Measurements from ENCODE around the gene CLIP2.
"Not testable (repeated sequence)": the region's sequence is repeated elsewhere in the genome, so short reads cannot be mapped to it uniquely, and the experiment has no call there.

The CLIP2 gene

DNA sequence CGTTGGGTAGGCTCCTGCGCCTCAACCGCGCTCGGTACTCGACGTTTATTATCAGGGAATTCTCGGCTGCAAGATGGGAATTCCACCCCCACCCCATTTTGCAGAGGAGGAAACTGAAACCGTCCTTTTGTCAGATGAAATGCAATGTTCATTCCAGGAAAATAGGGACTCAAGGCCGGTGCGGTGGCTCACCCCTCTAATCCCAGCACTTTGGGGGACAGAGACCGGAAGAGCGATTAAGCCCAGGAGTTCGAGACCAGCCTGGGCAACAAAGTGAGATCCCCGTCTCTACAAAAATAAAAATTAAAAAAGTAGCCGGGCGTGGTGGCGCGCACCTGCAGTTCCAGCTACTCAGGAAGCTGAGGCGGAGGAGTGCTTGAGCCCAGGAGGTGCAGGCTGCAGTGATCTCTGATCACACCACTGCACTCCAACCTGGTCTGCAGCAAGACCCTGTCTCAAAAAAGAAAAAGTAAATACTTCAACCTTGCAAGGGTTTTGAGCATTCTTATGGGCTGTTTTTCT is 34.3 kb upstream of the CLIP2 start:
- peak overlapping the region; percentile 70 to 97 (median 83) for H3K9ac ChIP-seq (ENCODE audit: low read length in 5 of 5)
- H3K4me1 ChIP-seq (ENCODE audit: control insufficient read depth in 5 of 5, insufficient read depth in 5 of 5, low read length in 5 of 5): peaks cover 0 to 38% (median 27%) of the 10 kb centered on the region in 5 donors
- H3K9me3 ChIP-seq (ENCODE audit: control insufficient read depth in 5 of 5, low read length in 5 of 5): no peaks in the 10 kb centered on the region
- peak overlapping the region; percentile 94 for H3K27ac ChIP-seq (ENCODE audit: low read depth, low read length)
- H3K4me3 ChIP-seq (ENCODE audit: low read depth in 1 of 5, low read length in 5 of 5): peak overlapping the region; percentile 83 to 92 (median 86)
- H3K27me3 ChIP-seq (ENCODE audit: control insufficient read depth in 5 of 5, insufficient read depth in 4 of 5, low read length in 5 of 5): no peaks in the 10 kb centered on the region
- peaks cover 0 to 12% (median 9%) of the 10 kb centered on the region in 5 donors for H3K36me3 ChIP-seq (ENCODE audit: control insufficient read depth in 5 of 5, insufficient read depth in 5 of 5, low read length in 5 of 5)

DNA sequence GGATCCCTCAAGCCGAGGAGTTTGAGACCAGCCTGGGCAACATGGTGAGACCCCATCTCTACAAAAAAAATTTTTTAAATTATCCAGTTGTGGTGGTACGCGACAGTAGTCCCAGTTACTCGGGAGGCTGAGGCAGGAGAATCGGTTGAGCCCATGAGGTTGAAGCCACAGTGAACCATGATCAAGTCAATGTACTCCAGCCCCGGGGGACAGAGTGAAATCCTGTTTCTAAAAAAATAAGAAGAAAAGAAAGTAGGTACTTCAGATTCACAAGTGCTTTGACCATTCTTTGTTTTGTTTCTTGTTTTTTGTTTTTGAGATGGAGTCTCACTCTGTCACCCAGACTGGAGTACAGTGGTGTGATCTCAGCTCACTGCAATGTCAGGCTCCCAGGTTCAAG is 33.7 kb upstream of the CLIP2 start:
- Histone ChIP-seq H3K27ac (ENCODE audit: low read depth, low read length) (peak overlapping the region; percentile 94), H3K4me1 (ENCODE audit: control insufficient read depth in 5 of 5, insufficient read depth in 5 of 5, low read length in 5 of 5) (peaks cover 0 to 38% (median 27%) of the 10 kb centered on the region in 5 donors), H3K4me3 (ENCODE audit: low read depth in 1 of 5, low read length in 5 of 5) (peak overlapping the region in 2 of 5 donors; percentile 83 to 84), H3K9ac (ENCODE audit: low read length in 5 of 5) (peak overlapping the region in 1 of 5 donors; percentile 70)
- not testable (repeated sequence) for H3K36me3 ChIP-seq (ENCODE audit: control insufficient read depth in 5 of 5, insufficient read depth in 5 of 5, low read length in 5 of 5); H3K27me3 ChIP-seq (ENCODE audit: control insufficient read depth in 5 of 5, insufficient read depth in 4 of 5, low read length in 5 of 5); H3K9me3 ChIP-seq (ENCODE audit: control insufficient read depth in 5 of 5, low read length in 5 of 5)

DNA sequence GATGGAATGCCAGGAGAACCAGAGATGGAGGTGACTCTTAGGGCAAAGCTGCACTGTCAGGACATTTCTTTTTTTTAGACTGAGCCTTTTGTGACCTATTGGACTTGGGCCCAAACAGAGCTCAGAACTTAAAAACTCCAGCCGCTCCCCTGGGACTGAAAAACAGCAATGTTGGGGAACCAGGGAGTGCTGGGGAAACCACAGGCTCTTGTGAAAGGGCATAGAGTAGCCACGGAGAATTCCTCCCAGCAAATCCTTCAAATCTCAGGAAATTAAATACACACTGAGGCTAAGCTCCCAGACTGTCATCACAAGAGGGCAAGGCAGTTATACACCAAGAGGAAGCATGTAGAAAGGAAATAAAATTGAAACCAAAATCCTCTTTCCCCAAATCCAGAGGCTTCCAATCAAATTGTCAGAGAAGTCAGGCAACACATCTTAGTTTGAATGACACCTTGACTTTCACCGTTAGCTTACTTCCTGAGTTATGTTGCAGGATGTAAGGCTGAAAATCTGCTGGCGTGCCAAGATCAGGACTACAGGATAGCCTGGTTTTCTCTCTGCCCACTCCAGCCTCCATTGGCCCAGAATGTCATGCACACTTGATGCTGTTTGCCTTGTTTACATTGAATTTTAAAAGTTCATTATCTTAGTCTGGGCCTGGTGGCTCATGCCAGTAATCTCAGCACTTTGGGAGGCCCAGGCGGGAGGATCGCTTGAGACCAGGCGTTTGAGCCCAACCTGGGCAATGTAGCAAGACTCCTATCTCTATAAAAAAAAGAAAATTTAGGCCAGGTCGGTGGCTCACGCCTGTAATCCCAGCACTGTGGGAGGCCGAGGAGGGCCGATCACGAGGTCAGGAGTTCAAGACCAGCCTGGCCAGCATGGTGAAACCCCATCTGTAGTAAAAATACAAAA is 32.5 kb upstream of the CLIP2 start:
- peak overlapping the region in 2 of 5 donors; percentile 46 to 65 for H3K9ac ChIP-seq (ENCODE audit: low read length in 5 of 5)
- H3K36me3 ChIP-seq (ENCODE audit: control insufficient read depth in 5 of 5, insufficient read depth in 5 of 5, low read length in 5 of 5): no peaks in the 10 kb centered on the region
- peaks cover 0 to 38% (median 27%) of the 10 kb centered on the region in 5 donors for H3K4me1 ChIP-seq (ENCODE audit: control insufficient read depth in 5 of 5, insufficient read depth in 5 of 5, low read length in 5 of 5)
- H3K9me3 ChIP-seq (ENCODE audit: control insufficient read depth in 5 of 5, low read length in 5 of 5): no peaks in the 10 kb centered on the region
- no peak overlapping the region for H3K4me3 ChIP-seq (ENCODE audit: low read depth in 1 of 5, low read length in 5 of 5)
- H3K27ac ChIP-seq (ENCODE audit: low read depth, low read length): peak overlapping the region; percentile 94
- H3K27me3 ChIP-seq (ENCODE audit: control insufficient read depth in 5 of 5, insufficient read depth in 4 of 5, low read length in 5 of 5): no peaks in the 10 kb centered on the region

DNA sequence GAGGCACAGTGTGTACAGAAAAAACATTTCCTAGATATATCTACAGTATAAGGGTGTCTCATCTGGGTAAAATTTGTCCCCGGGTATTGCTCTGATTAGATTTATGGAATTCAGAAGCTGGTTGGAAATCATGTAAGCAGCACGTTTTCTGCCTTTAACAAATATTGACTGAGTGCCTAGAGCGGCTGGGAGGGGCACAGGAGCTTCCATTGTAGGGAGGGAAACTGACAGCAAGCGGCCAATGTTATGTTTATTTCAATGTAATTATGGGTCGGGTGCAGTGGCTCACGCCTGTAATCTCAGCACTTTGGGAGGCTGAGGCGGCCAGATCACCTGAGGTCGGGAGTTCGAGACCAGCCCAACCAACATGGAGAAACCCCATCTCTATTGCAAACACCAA is 30.6 kb upstream of the CLIP2 start:
- no peaks in the 10 kb centered on the region for H3K27me3 ChIP-seq (ENCODE audit: control insufficient read depth in 5 of 5, insufficient read depth in 4 of 5, low read length in 5 of 5)
- no peaks in the 10 kb centered on the region for H3K9me3 ChIP-seq (ENCODE audit: control insufficient read depth in 5 of 5, low read length in 5 of 5)
- H3K4me3 ChIP-seq (ENCODE audit: low read depth in 1 of 5, low read length in 5 of 5): no peak overlapping the region
- H3K4me1 ChIP-seq (ENCODE audit: control insufficient read depth in 5 of 5, insufficient read depth in 5 of 5, low read length in 5 of 5): peaks cover 0 to 30% (median 22%) of the 10 kb centered on the region in 5 donors
- no peak overlapping the region for H3K27ac ChIP-seq (ENCODE audit: low read depth, low read length)
- no peak overlapping the region for H3K9ac ChIP-seq (ENCODE audit: low read length in 5 of 5)
- no peaks in the 10 kb centered on the region for H3K36me3 ChIP-seq (ENCODE audit: control insufficient read depth in 5 of 5, insufficient read depth in 5 of 5, low read length in 5 of 5)

DNA sequence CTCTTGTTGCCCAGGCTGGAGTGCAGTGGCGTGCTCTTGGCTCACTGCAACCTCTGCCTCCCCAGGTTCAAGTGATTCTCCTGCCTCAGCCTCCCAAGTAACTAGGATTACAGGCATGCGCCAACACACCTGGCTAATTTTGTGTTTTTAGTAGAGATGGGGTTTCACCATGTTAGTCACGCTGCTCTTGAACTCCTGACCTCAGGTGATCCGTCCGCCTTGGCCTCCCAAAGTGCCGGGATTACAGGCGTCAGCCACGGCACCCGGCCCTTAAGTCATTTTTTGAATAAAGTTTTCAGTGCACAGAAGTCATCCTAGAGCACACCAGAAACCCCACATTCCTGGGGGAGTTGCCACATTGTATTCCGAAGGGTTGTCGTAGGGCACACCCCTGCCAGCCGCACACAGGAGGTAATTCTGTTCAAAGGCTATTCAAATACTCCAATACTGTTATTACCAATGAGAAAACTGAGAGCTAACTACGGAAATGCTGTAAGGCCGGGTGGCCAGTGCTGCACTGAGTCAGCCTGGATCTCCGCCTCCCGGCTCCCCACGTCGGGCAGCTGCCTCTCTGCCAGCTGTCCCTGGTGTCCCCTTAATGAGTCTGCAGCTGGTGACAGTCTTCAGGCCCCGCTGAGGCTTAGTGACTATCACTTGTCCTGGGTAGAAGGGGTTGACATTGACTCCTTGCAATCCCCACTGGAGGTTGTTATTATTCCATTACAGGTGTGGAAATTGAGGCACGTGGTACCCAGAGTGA is 26.4 kb upstream of the CLIP2 start:
- Histone ChIP-seq H3K27me3 (ENCODE audit: control insufficient read depth in 5 of 5, insufficient read depth in 4 of 5, low read length in 5 of 5) (no peaks in the 10 kb centered on the region), H3K4me1 (ENCODE audit: control insufficient read depth in 5 of 5, insufficient read depth in 5 of 5, low read length in 5 of 5) (peaks cover 0 to 6% (median 0%) of the 10 kb centered on the region in 5 donors), H3K4me3 (ENCODE audit: low read depth in 1 of 5, low read length in 5 of 5) (no peak overlapping the region), H3K27ac (ENCODE audit: low read depth, low read length) (no peak overlapping the region), H3K9me3 (ENCODE audit: control insufficient read depth in 5 of 5, low read length in 5 of 5) (no peaks in the 10 kb centered on the region), H3K36me3 (ENCODE audit: control insufficient read depth in 5 of 5, insufficient read depth in 5 of 5, low read length in 5 of 5) (no peaks in the 10 kb centered on the region), H3K9ac (ENCODE audit: low read length in 5 of 5) (no peak overlapping the region)

DNA sequence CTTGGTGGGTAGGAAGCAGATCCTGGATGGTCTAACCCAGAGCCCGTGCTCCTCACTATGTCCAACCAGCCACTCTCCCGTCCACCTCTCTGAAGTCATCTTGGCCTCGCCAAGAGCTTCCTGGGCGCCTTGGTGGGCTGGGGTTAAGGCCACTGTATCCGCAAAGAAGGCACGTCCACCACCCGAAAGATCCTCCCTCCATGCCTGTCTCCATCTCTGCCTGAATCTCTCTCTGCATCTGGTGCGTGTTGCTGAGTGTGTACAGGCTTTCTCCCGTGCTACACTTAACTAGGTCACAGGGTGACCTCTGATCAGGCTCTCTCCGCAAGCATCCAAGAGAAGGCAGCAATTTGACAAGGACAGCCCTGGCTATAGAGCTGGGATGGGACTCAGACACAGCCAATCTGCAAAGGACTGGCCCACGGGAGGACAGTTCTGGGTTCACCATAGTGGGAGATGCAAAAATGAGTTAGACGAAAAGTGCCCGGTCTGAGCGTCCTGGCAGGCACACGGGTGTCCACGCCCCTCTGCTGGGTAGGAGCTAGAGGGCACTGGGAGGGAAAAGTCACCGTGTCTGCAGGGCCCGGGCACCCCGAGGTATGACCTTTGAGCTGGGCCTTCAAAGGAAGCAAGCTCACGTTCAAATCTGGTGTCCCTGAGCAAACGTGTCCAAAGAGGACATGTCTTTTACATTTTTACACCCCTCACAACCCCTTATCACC is 25.6 kb upstream of the CLIP2 start:
- Histone ChIP-seq H3K9ac (ENCODE audit: low read length in 5 of 5) (no peak overlapping the region), H3K9me3 (ENCODE audit: control insufficient read depth in 5 of 5, low read length in 5 of 5) (no peaks in the 10 kb centered on the region), H3K27me3 (ENCODE audit: control insufficient read depth in 5 of 5, insufficient read depth in 4 of 5, low read length in 5 of 5) (no peaks in the 10 kb centered on the region), H3K4me3 (ENCODE audit: low read depth in 1 of 5, low read length in 5 of 5) (no peak overlapping the region), H3K36me3 (ENCODE audit: control insufficient read depth in 5 of 5, insufficient read depth in 5 of 5, low read length in 5 of 5) (no peaks in the 10 kb centered on the region), H3K27ac (ENCODE audit: low read depth, low read length) (no peak overlapping the region), H3K4me1 (ENCODE audit: control insufficient read depth in 5 of 5, insufficient read depth in 5 of 5, low read length in 5 of 5) (peaks cover 0 to 6% (median 0%) of the 10 kb centered on the region in 5 donors)

DNA sequence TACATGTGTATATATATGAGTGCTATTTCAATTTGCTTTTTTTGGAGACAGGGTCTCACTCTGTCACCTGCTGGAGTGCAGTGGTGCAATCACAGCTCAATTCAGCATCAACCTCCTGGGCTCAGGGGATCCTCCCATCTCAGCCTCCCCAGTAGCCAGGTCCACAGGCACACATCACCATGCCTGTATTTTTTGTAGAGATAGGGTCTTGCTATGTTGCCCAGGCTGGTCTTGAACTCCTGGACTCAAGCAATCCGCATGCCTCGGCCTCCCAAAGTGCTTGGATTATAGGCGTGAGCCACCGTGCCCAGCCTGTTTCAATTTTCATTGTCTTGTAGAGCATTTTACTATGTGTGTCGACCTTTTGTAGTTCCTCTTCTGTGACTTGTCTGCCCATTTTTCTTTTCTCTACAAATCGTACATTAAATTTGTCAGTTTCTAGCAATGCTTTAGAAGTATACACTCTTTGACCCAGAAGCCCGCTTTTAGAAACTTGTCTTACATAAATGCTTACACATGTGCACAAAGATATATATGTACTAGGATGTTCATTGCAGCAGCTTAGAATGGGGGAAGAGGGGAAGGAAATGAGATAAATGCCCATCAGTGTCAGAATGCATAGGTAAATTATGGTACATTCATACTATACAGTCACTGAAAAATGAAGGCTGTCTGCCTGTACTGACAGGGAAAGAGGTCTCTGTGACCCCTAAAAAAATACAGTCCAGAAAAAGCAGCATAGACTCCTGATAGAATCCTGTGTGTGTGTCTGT is 22.8 kb upstream of the CLIP2 start:
- Histone ChIP-seq H3K27me3 (ENCODE audit: control insufficient read depth in 5 of 5, insufficient read depth in 4 of 5, low read length in 5 of 5) (no peaks in the 10 kb centered on the region), H3K4me3 (ENCODE audit: low read depth in 1 of 5, low read length in 5 of 5) (no peak overlapping the region)

DNA sequence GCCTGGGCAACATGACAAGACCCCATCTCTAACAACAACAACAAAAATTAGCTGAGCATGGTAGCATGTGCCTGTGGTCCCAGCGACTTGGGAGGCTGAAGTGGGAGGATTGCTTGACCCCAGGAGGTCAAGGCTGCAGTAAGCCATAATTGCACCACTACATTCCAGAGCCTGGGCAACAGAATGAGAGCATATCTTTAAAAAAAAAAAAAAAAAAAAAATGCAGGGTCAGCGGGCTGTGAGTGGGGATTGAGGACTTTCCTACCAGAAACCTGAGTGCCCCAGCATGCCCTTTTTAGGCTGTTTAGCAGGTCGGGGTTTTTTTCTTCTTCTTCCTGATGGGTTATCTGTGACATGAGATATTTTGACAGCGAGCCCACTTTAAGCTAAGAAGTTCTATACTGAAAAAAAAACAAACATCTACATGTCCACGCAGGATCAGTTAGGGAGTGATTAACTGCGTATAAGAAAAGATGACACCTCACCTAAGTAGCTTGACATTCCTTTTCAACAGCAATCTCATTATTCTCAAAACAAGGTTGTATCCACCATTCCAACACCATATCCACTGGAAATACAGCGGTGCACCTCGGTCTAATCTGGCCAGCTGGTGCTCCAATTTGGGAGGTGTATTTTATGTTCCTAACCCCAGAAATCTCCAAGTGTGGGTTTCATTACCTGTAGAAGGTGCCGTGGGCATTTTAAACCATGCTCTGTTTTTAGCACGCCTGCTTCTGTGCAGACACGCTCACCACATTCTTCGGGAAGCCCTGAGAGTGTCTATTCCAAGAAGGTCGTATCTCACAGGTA is 21.2 kb upstream of the CLIP2 start:
- H3K4me1 ChIP-seq (ENCODE audit: control insufficient read depth in 5 of 5, insufficient read depth in 5 of 5, low read length in 5 of 5): peaks cover 4 to 26% (median 17%) of the 10 kb centered on the region in 5 donors
- no peaks in the 10 kb centered on the region for H3K36me3 ChIP-seq (ENCODE audit: control insufficient read depth in 5 of 5, insufficient read depth in 5 of 5, low read length in 5 of 5)
- peaks cover 0 to 2% (median 0%) of the 10 kb centered on the region in 5 donors for H3K27me3 ChIP-seq (ENCODE audit: control insufficient read depth in 5 of 5, insufficient read depth in 4 of 5, low read length in 5 of 5)
- H3K4me3 ChIP-seq (ENCODE audit: low read depth in 1 of 5, low read length in 5 of 5): no peak overlapping the region
- H3K27ac ChIP-seq (ENCODE audit: low read depth, low read length): no peak overlapping the region
- H3K9me3 ChIP-seq (ENCODE audit: control insufficient read depth in 5 of 5, low read length in 5 of 5): no peaks in the 10 kb centered on the region
- H3K9ac ChIP-seq (ENCODE audit: low read length in 5 of 5): no peak overlapping the region

More for the DNA sequence above, 22.8 kb upstream of the CLIP2 start:
- H3K36me3 ChIP-seq (ENCODE audit: control insufficient read depth in 5 of 5, insufficient read depth in 5 of 5, low read length in 5 of 5): no peaks in the 10 kb centered on the region
- H3K4me1 ChIP-seq (ENCODE audit: control insufficient read depth in 5 of 5, insufficient read depth in 5 of 5, low read length in 5 of 5): peaks cover 0 to 12% (median 2%) of the 10 kb centered on the region in 5 donors
- H3K27ac ChIP-seq (ENCODE audit: low read depth, low read length): no peak overlapping the region
- H3K9ac ChIP-seq (ENCODE audit: low read length in 5 of 5): no peak overlapping the region
- no peaks in the 10 kb centered on the region for H3K9me3 ChIP-seq (ENCODE audit: control insufficient read depth in 5 of 5, low read length in 5 of 5)
